HEK293 (cell line): ENCODE results near the gene MYO18B.
A peak's percentile ranks its signal among the peaks of the same experiment; 100 is the strongest.

Source experiments
- CTCF ChIA-PET: fragments of 350-600 bp; formaldehyde crosslinking; extraction: SDS; loops from one replicate; lab custom pipeline; 2021; ENCODE audit warnings: antibody characterized with exemption; lab: Yijun Ruan, JAX
- POLR2A ChIA-PET: fragments of 300-600 bp; formaldehyde crosslinking; extraction: SDS; loops from one replicate; lab custom pipeline; 2020; ENCODE audit warnings: antibody characterized with exemption, inconsistent platforms; lab: Yijun Ruan, JAX
- H3K27ac ChIP-seq: fragments of 200-500 bp; sonication (Bioruptor generic); 2 replicates; pipeline ENCODE4 v1.5.1; 2014; ENCODE audit warnings: low read depth, low read length, control low read depth, inconsistent platforms; ENCODE audit errors: extremely low read depth
- H3K36me3 ChIP-seq, 2 experiments: fragments of 200-500 bp in 1 of 2; sonication (Bioruptor generic) in 1 of 2; 1 replicate in 1 of 2; 2 replicates in 1 of 2; pipeline ENCODE4 v1.5.1; 2014 to 2017; ENCODE audit warnings: inconsistent platforms in 2 of 2, low read length in 2 of 2; ENCODE audit not compliant: control insufficient read depth in 2 of 2, insufficient read depth in 1 of 2
- H3K4me1 ChIP-seq: fragments of 200-500 bp; sonication (Bioruptor generic); 2 replicates; pipeline ENCODE4 v1.5.1; 2014; ENCODE audit warnings: mild to moderate bottlenecking, low read length, inconsistent platforms; ENCODE audit not compliant: control insufficient read depth, insufficient read depth
- H3K4me3 ChIP-seq: 2 replicates; pipeline ENCODE4 v1.5.1; 2011; ENCODE audit warnings: low read depth, mild to moderate bottlenecking, control low read depth, low read length, moderate library complexity
- H3K9me3 ChIP-seq: fragments of 200-500 bp; sonication (Bioruptor generic); 2 replicates; pipeline ENCODE4 v1.5.1; 2014; ENCODE audit warnings: low read depth, low read length, inconsistent platforms; ENCODE audit not compliant: control insufficient read depth, insufficient read depth
- GLI4 ChIP-seq: fragments of 450-650 bp; formaldehyde crosslinking; IDR thresholded peaks from 2 replicates; pipeline ENCODE4 v1.5.1; 2016; ENCODE audit warnings: missing biosample characterization, missing genetic modification characterization
- KLF1 ChIP-seq: fragments of 450-650 bp; formaldehyde crosslinking; IDR thresholded peaks from 2 replicates; pipeline ENCODE4 v1.5.1; 2016; ENCODE audit warnings: missing biosample characterization, missing genetic modification characterization
- MYNN ChIP-seq: fragments of 450-650 bp; formaldehyde crosslinking; IDR thresholded peaks from 2 replicates; pipeline ENCODE4 v1.5.1; 2016; ENCODE audit warnings: missing biosample characterization, missing genetic modification characterization, borderline replicate concordance
- RBAK ChIP-seq: fragments of 450-650 bp; formaldehyde crosslinking; IDR thresholded peaks from 2 replicates; pipeline ENCODE4 v1.5.1; 2016; ENCODE audit warnings: missing biosample characterization, missing genetic modification characterization
- REPIN1 ChIP-seq: fragments of 450-650 bp; formaldehyde crosslinking; IDR thresholded peaks from 2 replicates; pipeline ENCODE4 v1.5.1; 2017; ENCODE audit warnings: missing biosample characterization, missing genetic modification characterization, low read depth
- SCRT2 ChIP-seq: fragments of 450-650 bp; formaldehyde crosslinking; IDR thresholded peaks from 2 replicates; pipeline ENCODE4 v1.5.1; 2016; ENCODE audit warnings: missing biosample characterization, missing genetic modification characterization
- SP7 ChIP-seq: fragments of 450-650 bp; formaldehyde crosslinking; IDR thresholded peaks from 2 replicates; pipeline ENCODE4 v1.5.1; 2016; ENCODE audit warnings: missing biosample characterization, missing genetic modification characterization
- TRIM28 ChIP-seq: IDR thresholded peaks from 2 replicates; pipeline ENCODE4 v1.6.1; 2011; ENCODE audit warnings: low read length, control low read depth, borderline replicate concordance
- ZBTB21 ChIP-seq: fragments of 450-650 bp; formaldehyde crosslinking; IDR thresholded peaks from 2 replicates; pipeline ENCODE4 v1.5.1; 2017; ENCODE audit warnings: missing biosample characterization, missing genetic modification characterization
- ZEB2 ChIP-seq: fragments of 450-650 bp; formaldehyde crosslinking; IDR thresholded peaks from 2 replicates; pipeline ENCODE4 v1.5.1; 2016; ENCODE audit warnings: missing biosample characterization, missing genetic modification characterization
- ZNF148 ChIP-seq: fragments of 450-650 bp; formaldehyde crosslinking; IDR thresholded peaks from 2 replicates; pipeline ENCODE4 v1.5.0; 2017; ENCODE audit warnings: missing biosample characterization, missing genetic modification characterization, borderline replicate concordance
- ZNF184 ChIP-seq: fragments of 450-650 bp; IDR thresholded peaks from 2 replicates; pipeline ENCODE4 v1.5.1; 2018; ENCODE audit warnings: missing biosample characterization, mild to moderate bottlenecking, missing genetic modification characterization
- ZNF311 ChIP-seq: fragments of 450-650 bp; formaldehyde crosslinking; IDR thresholded peaks from 2 replicates; pipeline ENCODE4 v1.5.1; 2017; ENCODE audit warnings: missing biosample characterization, missing genetic modification characterization, borderline replicate concordance
- ZNF488 ChIP-seq: fragments of 450-650 bp; formaldehyde crosslinking; IDR thresholded peaks from 2 replicates; pipeline ENCODE4 v1.5.1; 2016; ENCODE audit warnings: missing biosample characterization, missing genetic modification characterization
- ZNF549 ChIP-seq: fragments of 450-650 bp; IDR thresholded peaks from 2 replicates; pipeline ENCODE4 v1.5.1; 2018; ENCODE audit warnings: missing biosample characterization, missing genetic modification characterization, mild to moderate bottlenecking, inconsistent platforms, moderate library complexity
- ZNF580 ChIP-seq: fragments of 450-650 bp; formaldehyde crosslinking; IDR thresholded peaks from 2 replicates; pipeline ENCODE4 v1.5.1; 2016; ENCODE audit warnings: missing biosample characterization, missing genetic modification characterization
- ZNF658 ChIP-seq: fragments of 450-650 bp; formaldehyde crosslinking; IDR thresholded peaks from 2 replicates; pipeline ENCODE4; 2016; ENCODE audit warnings: missing biosample characterization, missing genetic modification characterization
- ZNF660 ChIP-seq: fragments of 450-650 bp; IDR thresholded peaks from 2 replicates; pipeline ENCODE4 v1.5.1; 2018; ENCODE audit warnings: missing biosample characterization, mild to moderate bottlenecking, missing genetic modification characterization
- ZNF670 ChIP-seq: fragments of 450-650 bp; formaldehyde crosslinking; IDR thresholded peaks from 2 replicates; pipeline ENCODE4 v1.5.1; 2016; ENCODE audit warnings: missing biosample characterization, missing genetic modification characterization, low read depth
- ZNF677 ChIP-seq: fragments of 450-650 bp; IDR thresholded peaks from 2 replicates; pipeline ENCODE4 v1.5.0; 2018; ENCODE audit warnings: missing biosample characterization, mild to moderate bottlenecking, missing genetic modification characterization, moderate library complexity
- ZNF707 ChIP-seq: fragments of 450-650 bp; formaldehyde crosslinking; IDR thresholded peaks from 2 replicates; pipeline ENCODE4 v1.5.1; 2016; ENCODE audit warnings: missing biosample characterization, missing genetic modification characterization
- ZNF776 ChIP-seq: fragments of 450-650 bp; formaldehyde crosslinking; IDR thresholded peaks from 2 replicates; pipeline ENCODE4 v1.5.0; 2017; ENCODE audit warnings: missing biosample characterization, missing genetic modification characterization, borderline replicate concordance
- ZNF791 ChIP-seq: fragments of 450-650 bp; formaldehyde crosslinking; IDR thresholded peaks from 2 replicates; pipeline ENCODE4 v1.5.1; 2016; ENCODE audit warnings: missing biosample characterization, missing genetic modification characterization
- ZSCAN30 ChIP-seq: fragments of 450-650 bp; IDR thresholded peaks from 2 replicates; pipeline ENCODE4 v1.5.1; 2018; ENCODE audit warnings: missing biosample characterization, mild to moderate bottlenecking, missing genetic modification characterization, moderate library complexity
- ZXDB ChIP-seq: fragments of 450-650 bp; formaldehyde crosslinking; IDR thresholded peaks from 2 replicates; pipeline ENCODE4 v1.5.1; 2016; ENCODE audit warnings: missing biosample characterization, missing genetic modification characterization
- TF ChIP-seq, protein P1 (sequence below): fragments of 450-650 bp; formaldehyde crosslinking; IDR thresholded peaks from 2 replicates; pipeline ENCODE4 v1.5.1; 2017; ENCODE audit warnings: missing biosample characterization, missing genetic modification characterization
- TF ChIP-seq, protein P2 (sequence below): fragments of 450-650 bp; IDR thresholded peaks from 2 replicates; pipeline ENCODE4 v1.5.1; 2018; ENCODE audit warnings: missing biosample characterization, mild to moderate bottlenecking, missing genetic modification characterization
- TF ChIP-seq, protein P3 (sequence below): fragments of 450-650 bp; formaldehyde crosslinking; IDR thresholded peaks from 2 replicates; pipeline ENCODE4 v1.5.1; 2017; ENCODE audit warnings: missing biosample characterization, missing genetic modification characterization

Gene MYO18B

DNA sequence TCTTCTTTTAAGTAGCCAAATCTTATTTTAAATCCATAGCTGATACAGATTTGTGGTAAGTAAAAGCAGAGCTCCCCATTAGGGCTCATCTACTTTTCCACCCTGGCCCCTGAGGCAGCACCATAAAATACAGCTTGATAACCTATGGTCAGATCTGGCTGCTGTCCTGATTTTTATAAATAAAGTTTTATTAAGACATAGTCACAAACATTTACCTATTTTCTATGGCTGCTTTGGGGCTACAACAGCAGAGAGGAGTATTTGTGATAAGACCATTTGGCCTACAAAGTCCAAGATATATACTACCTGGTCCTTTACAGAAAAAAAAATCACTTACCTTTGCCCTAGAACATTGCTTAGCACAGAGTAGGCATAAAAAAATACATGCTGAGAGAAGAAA, 227.3 kb downstream of the MYO18B start:
- H3K27ac ChIP-seq, result no peak overlapping the region
- CTCF ChIA-PET, result interaction anchor here (0.7 to 1.3 kb wide), 3 partner anchors 10 to 66 kb away, joined by 3 to 5 read pairs (median 3); no protein-coding TSS in a partner anchor
- H3K4me3 ChIP-seq, result no peak overlapping the region
- POLR2A ChIA-PET, result no interaction called here
- H3K4me1 ChIP-seq, result peaks cover 17% of the 10 kb centered on the region; the same call in 1 of the 2 replicates
- no peak for TF ChIP-seq ZBTB21 (tag by site-specific recombination)
- TF ChIP-seq ZNF184, result no peak
- TF ChIP-seq ZXDB (tag by site-specific recombination), result no peak
- no peak for TF ChIP-seq ZNF660 (tag by site-specific recombination)
- TF ChIP-seq TRIM28, result no peak
- no peak for TF ChIP-seq GLI4 (tag by site-specific recombination)
- no peak for TF ChIP-seq ZSCAN30 (tag by site-specific recombination)
- TF ChIP-seq, protein P1, sequence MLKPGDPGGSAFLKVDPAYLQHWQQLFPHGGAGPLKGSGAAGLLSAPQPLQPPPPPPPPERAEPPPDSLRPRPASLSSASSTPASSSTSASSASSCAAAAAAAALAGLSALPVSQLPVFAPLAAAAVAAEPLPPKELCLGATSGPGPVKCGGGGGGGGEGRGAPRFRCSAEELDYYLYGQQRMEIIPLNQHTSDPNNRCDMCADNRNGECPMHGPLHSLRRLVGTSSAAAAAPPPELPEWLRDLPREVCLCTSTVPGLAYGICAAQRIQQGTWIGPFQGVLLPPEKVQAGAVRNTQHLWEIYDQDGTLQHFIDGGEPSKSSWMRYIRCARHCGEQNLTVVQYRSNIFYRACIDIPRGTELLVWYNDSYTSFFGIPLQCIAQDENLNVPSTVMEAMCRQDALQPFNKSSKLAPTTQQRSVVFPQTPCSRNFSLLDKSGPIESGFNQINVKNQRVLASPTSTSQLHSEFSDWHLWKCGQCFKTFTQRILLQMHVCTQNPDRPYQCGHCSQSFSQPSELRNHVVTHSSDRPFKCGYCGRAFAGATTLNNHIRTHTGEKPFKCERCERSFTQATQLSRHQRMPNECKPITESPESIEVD (tag by site-specific recombination), result no peak
- no peak for TF ChIP-seq ZNF791 (tag by site-specific recombination)
- TF ChIP-seq ZNF707, result no peak
- no peak for TF ChIP-seq MYNN (tag by site-specific recombination)
- no peak for TF ChIP-seq SCRT2 (tag by site-specific recombination)
- no peak for TF ChIP-seq ZNF677 (tag by site-specific recombination)
- TF ChIP-seq, protein P2, sequence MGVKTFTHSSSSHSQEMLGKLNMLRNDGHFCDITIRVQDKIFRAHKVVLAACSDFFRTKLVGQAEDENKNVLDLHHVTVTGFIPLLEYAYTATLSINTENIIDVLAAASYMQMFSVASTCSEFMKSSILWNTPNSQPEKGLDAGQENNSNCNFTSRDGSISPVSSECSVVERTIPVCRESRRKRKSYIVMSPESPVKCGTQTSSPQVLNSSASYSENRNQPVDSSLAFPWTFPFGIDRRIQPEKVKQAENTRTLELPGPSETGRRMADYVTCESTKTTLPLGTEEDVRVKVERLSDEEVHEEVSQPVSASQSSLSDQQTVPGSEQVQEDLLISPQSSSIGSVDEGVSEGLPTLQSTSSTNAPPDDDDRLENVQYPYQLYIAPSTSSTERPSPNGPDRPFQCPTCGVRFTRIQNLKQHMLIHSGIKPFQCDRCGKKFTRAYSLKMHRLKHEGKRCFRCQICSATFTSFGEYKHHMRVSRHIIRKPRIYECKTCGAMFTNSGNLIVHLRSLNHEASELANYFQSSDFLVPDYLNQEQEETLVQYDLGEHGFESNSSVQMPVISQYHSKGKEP (tag by site-specific recombination), result no peak
- TF ChIP-seq ZNF670 (tag by site-specific recombination), result no peak
- TF ChIP-seq ZNF776 (tag by site-specific recombination), result no peak
- no peak for TF ChIP-seq ZNF549 (tag by site-specific recombination)
- TF ChIP-seq RBAK, result no peak
- TF ChIP-seq ZEB2, result no peak
- no peak for TF ChIP-seq ZNF311 (tag by site-specific recombination)
- H3K36me3 ChIP-seq, result no peaks in the 10 kb centered on the region
- no peaks in the 10 kb centered on the region for H3K9me3 ChIP-seq

- Histone ChIP-seq H3K4me1 (peaks cover 17% of the 10 kb centered on the region; the same call in 1 of the 2 replicates), H3K27ac (peak overlapping the region; percentile 49; the same call in 1 of the 2 replicates), H3K4me3 (no peak overlapping the region), H3K9me3 (no peaks in the 10 kb centered on the region), H3K36me3 (no peaks in the 10 kb centered on the region)
- ChIA-PET CTCF (interaction anchor here (0.7 to 1.3 kb wide), 2 partner anchors 10 to 54 kb away, joined by 3 to 5 read pairs; no protein-coding TSS in a partner anchor), POLR2A (no interaction called here)
- TF ChIP-seq, protein P3, sequence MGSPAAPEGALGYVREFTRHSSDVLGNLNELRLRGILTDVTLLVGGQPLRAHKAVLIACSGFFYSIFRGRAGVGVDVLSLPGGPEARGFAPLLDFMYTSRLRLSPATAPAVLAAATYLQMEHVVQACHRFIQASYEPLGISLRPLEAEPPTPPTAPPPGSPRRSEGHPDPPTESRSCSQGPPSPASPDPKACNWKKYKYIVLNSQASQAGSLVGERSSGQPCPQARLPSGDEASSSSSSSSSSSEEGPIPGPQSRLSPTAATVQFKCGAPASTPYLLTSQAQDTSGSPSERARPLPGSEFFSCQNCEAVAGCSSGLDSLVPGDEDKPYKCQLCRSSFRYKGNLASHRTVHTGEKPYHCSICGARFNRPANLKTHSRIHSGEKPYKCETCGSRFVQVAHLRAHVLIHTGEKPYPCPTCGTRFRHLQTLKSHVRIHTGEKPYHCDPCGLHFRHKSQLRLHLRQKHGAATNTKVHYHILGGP (tag by site-specific recombination), result 0 out of 2 replicates have a peak, but pooled peaks have one; percentile 37
- TF ChIP-seq KLF1 (tag by site-specific recombination) (no peak), ZNF658 (tag by site-specific recombination) (peak; percentile 86; the same call in 1 of the 2 replicates), SP7 (tag by site-specific recombination) (peak; percentile 52), ZNF488 (no peak), ZNF670 (tag by site-specific recombination) (peak; percentile 56; the same call in 1 of the 2 replicates), ZNF580 (tag by site-specific recombination) (peak; percentile 63; the same call in 1 of the 2 replicates), REPIN1 (tag by site-specific recombination) (peak; percentile 76; the same call in 1 of the 2 replicates), ZBTB21 (tag by site-specific recombination) (peak; percentile 46), MYNN (tag by site-specific recombination) (no peak), ZNF148 (tag by site-specific recombination) (peak; percentile 93)
These were observed 227.9 kb downstream of the MYO18B start for GRCh38 chr22:25969901-25970300.
